NT2/D1 (cell line): ENCODE data around the gene ARHGAP5.

Experiments used
- DNase-seq: peaks from one replicate; pipeline ENCODE4 v3.0.0-alpha.2; 2011; ENCODE audit warnings: low read depth, low spot score
- H3K27me3 ChIP-seq: 2 replicates; pipeline ENCODE4 v1.6.0; 2011; ENCODE audit warnings: mild to moderate bottlenecking; ENCODE audit not compliant: insufficient read length, insufficient read depth
- H3K36me3 ChIP-seq: 2 replicates; pipeline ENCODE4 v1.6.1; 2011; ENCODE audit warnings: mild to moderate bottlenecking, low read length, mixed read lengths; ENCODE audit not compliant: insufficient read depth, insufficient read length
- H3K4me1 ChIP-seq: 2 replicates; pipeline ENCODE4 v1.5.1; 2011; ENCODE audit not compliant: insufficient read depth, insufficient read length
- H3K4me3 ChIP-seq: 2 replicates; pipeline ENCODE4 v1.5.1; 2011; ENCODE audit warnings: low read depth; ENCODE audit not compliant: insufficient read length
- H3K9ac ChIP-seq: 2 replicates; pipeline ENCODE4 v1.6.0; 2011; ENCODE audit warnings: low read depth; ENCODE audit not compliant: insufficient read length
- H3K9me3 ChIP-seq: 2 replicates; pipeline ENCODE4 v1.5.1; 2011; ENCODE audit warnings: mild to moderate bottlenecking, low read length; ENCODE audit not compliant: insufficient read depth
- SUZ12 ChIP-seq: IDR thresholded peaks from 2 replicates; pipeline ENCODE4 v1.6.1; 2011; ENCODE audit not compliant: insufficient read length, insufficient read depth; ENCODE audit errors: extremely low read depth
- YY1 ChIP-seq: IDR thresholded peaks from 2 replicates; pipeline ENCODE4 v1.6.1; 2011; ENCODE audit not compliant: insufficient read length, insufficient read depth
- ZNF274 ChIP-seq: IDR thresholded peaks from 2 replicates; pipeline ENCODE4 v1.6.1; 2011; ENCODE audit warnings: mild to moderate bottlenecking, low read depth, low read length

ARHGAP5 gene

DNA sequence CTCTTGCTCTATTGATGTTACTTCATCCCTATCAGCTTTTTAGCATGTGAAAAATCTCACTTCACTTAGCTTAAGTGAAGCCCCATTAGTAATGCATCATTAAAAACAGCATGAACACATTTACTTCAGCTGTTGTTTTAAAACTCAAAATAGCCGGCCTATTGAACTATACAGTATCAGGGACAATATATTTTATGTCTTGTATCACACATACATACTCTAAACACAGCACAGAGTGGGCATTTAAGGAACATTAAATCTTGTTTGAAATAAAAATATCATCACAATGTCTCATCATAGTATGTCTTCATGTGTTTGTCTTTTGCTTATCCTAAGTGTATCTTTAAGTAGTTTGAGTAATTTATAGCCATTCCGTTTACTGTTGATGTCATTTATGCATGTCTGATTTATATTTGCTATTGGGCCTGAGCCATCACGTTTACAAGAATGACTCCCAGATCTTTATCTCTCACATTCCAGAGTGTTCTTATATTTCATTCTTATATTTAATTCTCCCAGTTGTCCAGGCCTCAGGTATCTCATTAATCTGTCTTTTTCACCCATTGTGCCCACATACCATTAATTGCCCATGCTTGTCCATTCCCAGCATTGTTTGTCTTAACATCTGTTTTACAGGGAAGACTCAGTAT is 57.5 kb downstream of the ARHGAP5 start:
- Histone ChIP-seq H3K9me3 (peaks cover 7% of the 10 kb centered on the region; the same call in 1 of the 2 replicates), H3K27me3 (no peaks in the 10 kb centered on the region), H3K9ac (no peak overlapping the region), H3K4me3 (no peak overlapping the region), H3K36me3 (peaks cover 4% of the 10 kb centered on the region), H3K4me1 (no peaks in the 10 kb centered on the region)
- TF ChIP-seq YY1, result no peak
- TF ChIP-seq SUZ12, result no peak
- DNase-seq, result no peak

DNA sequence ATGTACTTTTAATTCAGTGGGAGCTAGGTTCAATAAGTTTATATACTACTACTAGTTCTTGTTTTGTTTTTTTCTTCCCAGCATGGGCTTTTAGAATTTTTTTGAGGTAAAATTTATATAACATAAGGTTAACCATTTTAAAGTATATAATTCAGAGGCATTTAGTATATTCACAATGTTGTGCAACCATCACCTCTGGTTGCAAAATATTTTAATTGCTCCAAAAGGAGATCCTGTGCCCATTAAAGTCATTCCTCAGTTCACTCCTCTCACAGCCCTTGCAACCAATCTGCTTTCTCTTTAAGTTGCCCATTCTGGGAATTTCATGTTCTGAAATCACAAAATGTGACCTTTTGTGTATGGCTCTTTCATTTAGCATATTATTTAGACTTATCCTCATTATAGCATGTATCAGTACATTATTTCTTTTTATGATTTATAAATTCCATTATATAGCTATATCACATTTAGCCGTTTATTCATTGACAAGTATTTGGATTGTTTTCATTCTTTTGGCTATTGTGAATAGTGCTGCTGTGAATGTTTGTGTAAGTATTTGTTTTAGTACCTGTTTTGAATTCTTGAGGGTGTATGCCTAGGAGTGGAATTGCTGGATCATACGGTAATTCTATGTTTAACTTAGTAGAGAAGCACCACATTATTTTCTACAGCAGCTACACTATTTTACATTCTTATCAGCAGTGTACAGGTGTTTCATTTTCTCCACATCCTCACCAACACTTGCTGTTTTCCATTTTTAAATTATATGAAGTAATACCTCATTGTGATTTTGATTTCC is 59.1 kb downstream of the ARHGAP5 start:
- Histone ChIP-seq H3K4me3 (no peak overlapping the region), H3K36me3 (peaks cover 4% of the 10 kb centered on the region), H3K9ac (no peak overlapping the region), H3K9me3 (no peaks in the 10 kb centered on the region), H3K4me1 (no peaks in the 10 kb centered on the region), H3K27me3 (no peaks in the 10 kb centered on the region)
- TF ChIP-seq SUZ12, result no peak
- TF ChIP-seq ZNF274, result no peak
- TF ChIP-seq YY1, result no peak
- DNase-seq, result no peak

DNA sequence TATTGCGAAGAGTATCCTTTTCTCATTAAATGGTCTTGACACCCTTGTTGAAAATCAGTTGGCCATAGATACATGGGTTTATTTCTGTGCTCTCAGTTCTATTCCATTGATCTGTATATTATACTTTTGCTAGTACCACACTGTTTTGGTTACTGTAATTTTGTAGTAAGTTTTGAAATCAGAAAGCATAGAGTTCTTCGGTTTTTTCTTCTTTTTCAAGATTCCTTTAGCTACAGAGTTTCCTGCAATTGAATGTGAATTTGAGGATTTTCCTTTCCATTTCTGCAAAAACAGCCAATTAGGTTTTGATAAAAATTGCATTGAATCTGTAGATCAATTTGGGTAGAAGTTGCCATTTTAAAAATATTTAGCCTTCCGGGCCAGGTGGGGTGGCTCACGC is 60.2 kb downstream of the ARHGAP5 start:
- no peak overlapping the region for H3K9ac ChIP-seq
- no peaks in the 10 kb centered on the region for H3K27me3 ChIP-seq
- no peak for TF ChIP-seq YY1
- H3K36me3 ChIP-seq, result peaks cover 4% of the 10 kb centered on the region
- H3K4me3 ChIP-seq, result no peak overlapping the region
- no peaks in the 10 kb centered on the region for H3K9me3 ChIP-seq
- DNase-seq, result no peak
- H3K4me1 ChIP-seq, result no peaks in the 10 kb centered on the region

DNA sequence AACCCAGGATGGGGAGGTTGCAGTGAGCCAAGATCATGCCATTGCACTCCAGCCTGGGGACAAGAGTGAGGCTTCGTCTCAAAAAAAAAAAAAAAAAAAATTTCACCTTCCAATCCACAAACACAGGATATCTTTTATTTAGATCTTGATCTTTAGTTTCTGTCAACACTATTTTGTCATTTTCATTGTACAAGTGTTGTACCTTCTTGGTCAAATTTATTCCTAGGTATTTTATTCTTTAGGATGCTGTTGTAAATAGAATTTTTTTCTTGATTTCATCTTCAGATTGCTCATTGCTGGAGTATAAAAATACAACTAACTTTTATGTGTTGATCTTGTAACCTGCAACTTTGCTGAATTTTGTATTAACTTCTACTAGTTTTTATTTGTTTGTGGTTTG is 60.8 kb downstream of the ARHGAP5 start:
- H3K9me3 ChIP-seq, result no peaks in the 10 kb centered on the region
- H3K36me3 ChIP-seq, result peaks cover 8% of the 10 kb centered on the region
- DNase-seq, result no peak
- no peaks in the 10 kb centered on the region for H3K4me1 ChIP-seq
- H3K9ac ChIP-seq, result no peak overlapping the region
- H3K27me3 ChIP-seq, result no peaks in the 10 kb centered on the region
- TF ChIP-seq ZNF274 (no peak), YY1 (no peak), SUZ12 (no peak)
- H3K4me3 ChIP-seq, result no peak overlapping the region

DNA sequence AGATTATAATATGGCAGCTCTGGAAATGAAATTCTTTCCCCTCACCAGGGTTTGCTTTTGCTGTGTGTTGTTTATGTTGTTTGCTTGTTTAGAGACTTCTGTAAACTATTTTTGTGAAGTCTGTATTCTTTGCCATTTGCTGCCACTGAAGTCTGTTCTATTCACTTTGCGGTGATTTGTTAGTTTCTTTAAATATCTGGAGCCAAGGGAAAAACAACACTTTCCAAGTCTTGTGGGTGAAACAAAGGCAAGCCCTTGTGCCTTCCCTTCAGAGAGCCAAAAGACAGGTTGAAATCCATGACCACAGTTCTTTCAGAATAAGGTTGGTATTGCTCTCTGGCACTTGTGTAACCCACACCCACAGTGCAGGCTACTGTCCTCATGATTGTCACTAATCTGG is 65.2 kb downstream of the ARHGAP5 start:
- Histone ChIP-seq H3K9ac (no peak overlapping the region), H3K27me3 (no peaks in the 10 kb centered on the region), H3K36me3 (peaks cover 14% of the 10 kb centered on the region), H3K4me1 (no peaks in the 10 kb centered on the region), H3K4me3 (no peak overlapping the region), H3K9me3 (no peaks in the 10 kb centered on the region)
- TF ChIP-seq ZNF274 (no peak), YY1 (no peak)
- DNase-seq, result no peak

DNA sequence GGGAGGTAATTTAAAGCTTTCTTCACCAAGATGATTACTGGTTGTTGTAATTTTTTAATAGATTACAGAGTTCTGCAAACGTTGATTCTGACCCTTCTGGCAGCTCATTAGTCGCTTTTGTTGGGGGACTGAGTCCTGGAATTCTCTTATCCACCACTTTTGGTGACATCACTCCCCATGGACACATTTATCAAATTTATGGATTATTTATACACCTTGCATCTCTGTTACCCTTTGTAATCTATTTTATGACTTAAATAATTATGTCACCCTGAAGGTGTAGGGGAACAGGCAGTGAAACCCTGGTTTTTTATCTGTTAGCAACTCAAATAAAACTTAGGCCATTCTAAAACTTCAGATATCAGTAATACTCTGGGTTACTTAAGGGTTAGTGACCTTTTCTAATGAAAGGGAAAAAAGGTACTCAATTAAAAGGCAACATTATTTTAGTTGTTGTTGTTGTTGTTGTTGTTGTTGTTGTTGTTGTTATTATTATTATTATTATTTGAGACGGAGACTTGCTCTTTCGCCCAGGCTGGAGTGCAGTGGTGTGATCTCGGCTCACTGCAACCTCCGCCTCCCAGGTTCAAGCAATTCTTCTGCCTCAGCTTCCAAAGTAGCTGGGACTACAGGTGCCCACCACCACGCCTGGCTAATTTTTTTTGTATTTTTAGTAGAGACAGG is 65.8 kb downstream of the ARHGAP5 start:
- TF ChIP-seq SUZ12 (no peak), ZNF274 (no peak), YY1 (no peak)
- peaks cover 14% of the 10 kb centered on the region for H3K36me3 ChIP-seq

DNA sequence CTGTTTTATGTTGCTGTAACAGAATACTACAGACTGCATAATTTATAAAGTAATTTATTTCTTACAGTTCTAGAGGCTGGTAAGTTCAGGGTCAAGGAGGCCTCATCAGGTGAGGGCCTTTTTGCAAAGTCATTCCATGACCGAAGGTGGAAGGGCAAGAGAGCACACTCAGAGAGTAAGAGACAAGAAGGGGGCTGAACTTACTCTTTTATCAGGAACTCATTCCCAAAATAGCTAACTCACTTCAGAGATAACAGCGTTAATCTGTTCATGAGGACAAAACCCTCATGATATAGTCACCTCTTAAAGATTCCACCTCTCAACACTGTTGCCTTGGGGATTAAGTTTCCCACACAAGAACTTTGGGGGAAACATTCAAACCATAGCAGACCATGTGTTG is 73.3 kb downstream of the ARHGAP5 start:
- no peaks in the 10 kb centered on the region for H3K9me3 ChIP-seq

More for the DNA sequence above, 65.8 kb downstream of the ARHGAP5 start:
- DNase-seq, result no peak
- Histone ChIP-seq H3K9me3 (no peaks in the 10 kb centered on the region), H3K4me1 (no peaks in the 10 kb centered on the region), H3K9ac (no peak overlapping the region), H3K4me3 (no peak overlapping the region), H3K27me3 (no peaks in the 10 kb centered on the region)

More for the DNA sequence above, 73.3 kb downstream of the ARHGAP5 start:
- Histone ChIP-seq H3K4me1 (no peaks in the 10 kb centered on the region), H3K27me3 (no peaks in the 10 kb centered on the region), H3K9ac (no peak overlapping the region), H3K36me3 (peaks cover 49% of the 10 kb centered on the region), H3K4me3 (no peak overlapping the region)
- TF ChIP-seq YY1 (no peak), ZNF274 (no peak), SUZ12 (no peak)
- no peak for DNase-seq
